Keratinocyte (primary cell): Measurements from ENCODE around the gene EEF2K. TPM values are rescaled to one million over a fixed set of nuclear protein-coding genes. Genes with fewer than 3 reads are reported as not detected.

ENCODE experiments used
- DNase-seq: peaks from one replicate; pipeline ENCODE4 v3.0.0-alpha.2; 2011; ENCODE audit warnings: low read depth, missing footprints, low spot score
- FAIRE-seq: peaks from 2 replicates; lab custom pipeline; 2011; peaks lifted over from hg19 to GRCh38; lab: Jason Lieb, UNC
- H2AFZ ChIP-seq: 2 replicates; pipeline ENCODE4 v1.6.0; 2012; ENCODE audit warnings: low read length, control low read depth, inconsistent platforms; ENCODE audit not compliant: control insufficient read depth
- H3K27ac ChIP-seq: 2 replicates; pipeline ENCODE4 v1.5.1; 2011; ENCODE audit warnings: low read length; ENCODE audit not compliant: control insufficient read depth, insufficient read depth
- H3K27me3 ChIP-seq: 3 replicates; pipeline ENCODE4 v1.6.0; 2011; ENCODE audit warnings: low read length; ENCODE audit not compliant: control insufficient read depth, insufficient read depth; ENCODE audit errors: extremely low read depth
- H3K36me3 ChIP-seq, 2 experiments: 2 replicates in 1 of 2; 3 replicates in 1 of 2; pipeline ENCODE4 v1.5.1; 2011; ENCODE audit warnings: low read length in 2 of 2, mild to moderate bottlenecking in 1 of 2; ENCODE audit not compliant: control insufficient read depth in 2 of 2, insufficient read depth in 2 of 2; ENCODE audit errors: extremely low read depth in 1 of 2
- H3K4me1 ChIP-seq: 3 replicates; pipeline ENCODE4 v1.5.1; 2011; ENCODE audit warnings: low read length; ENCODE audit not compliant: control insufficient read depth, insufficient read depth; ENCODE audit errors: extremely low read depth
- H3K4me2 ChIP-seq: 3 replicates; pipeline ENCODE4 v1.6.0; 2011; ENCODE audit warnings: low read depth, low read length; ENCODE audit not compliant: control insufficient read depth, insufficient read depth; ENCODE audit errors: extremely low read depth
- H3K4me3 ChIP-seq, 3 experiments: fragments of 200-600 bp in 1 of 3; sonication (generic) in 1 of 3; 2 replicates in 2 of 3; 3 replicates in 1 of 3; pipeline ENCODE4 v1.5.1; 2011 to 2016; ENCODE audit warnings: low read length in 3 of 3, mild to moderate bottlenecking in 3 of 3, control low read depth in 2 of 3, inconsistent platforms in 1 of 3, low read depth in 1 of 3, mixed read lengths in 1 of 3, mixed run types in 1 of 3, moderate library complexity in 1 of 3; ENCODE audit not compliant: control insufficient read depth in 2 of 3, insufficient read depth in 2 of 3; ENCODE audit errors: extremely low read depth in 1 of 3
- H3K79me2 ChIP-seq: 2 replicates; pipeline ENCODE4 v1.6.0; 2012; ENCODE audit warnings: low read length; ENCODE audit not compliant: control insufficient read depth, insufficient read depth
- H3K9ac ChIP-seq: 3 replicates; pipeline ENCODE4 v1.6.0; 2011; ENCODE audit warnings: low read length; ENCODE audit not compliant: control insufficient read depth, insufficient read depth; ENCODE audit errors: extremely low read depth
- H3K9me1 ChIP-seq: 3 replicates; pipeline ENCODE4 v1.6.0; 2011; ENCODE audit warnings: low read length; ENCODE audit not compliant: control insufficient read depth, insufficient read depth; ENCODE audit errors: extremely low read depth
- H3K9me3 ChIP-seq: 2 replicates; pipeline ENCODE4 v1.5.1; 2012; ENCODE audit warnings: low read depth, low read length; ENCODE audit not compliant: control insufficient read depth
- H4K20me1 ChIP-seq: 3 replicates; pipeline ENCODE4 v1.6.0; 2011; ENCODE audit warnings: low read length; ENCODE audit not compliant: control insufficient read depth, insufficient read depth; ENCODE audit errors: extremely low read depth
- CTCF ChIP-seq, 3 experiments: IDR thresholded peaks in 1 of 3; conservative IDR thresholded peaks in 1 of 3; optimal IDR thresholded peaks in 1 of 3; 2 replicates in 2 of 3; 3 replicates in 1 of 3; pipeline versions ENCODE3 to v1.5.1; 2011; ENCODE audit warnings: low read length in 3 of 3, mild to moderate bottlenecking in 3 of 3, moderate library complexity in 2 of 3, control low read depth in 1 of 3, inconsistent platforms in 1 of 3; ENCODE audit not compliant: insufficient read depth in 2 of 3; ENCODE audit errors: extremely low read depth in 1 of 3
- EZH2 ChIP-seq: IDR thresholded peaks from one replicate; pipeline ENCODE4 v1.6.1; 2012; ENCODE audit warnings: inconsistent platforms, mild to moderate bottlenecking, low read length, moderate library complexity
- dilution Hi-C: fragments of 300-500 bp; cut with MboI; formaldehyde crosslinking; loops from one replicate; pipeline ENCODE4 v1.7.0; 2020; ENCODE audit warnings: low sequenced_read_pairs; ENCODE audit not compliant: extremely low pct_ligation_motif_present
- polyA plus RNA-seq, 5 experiments: library from polyadenylated mRNA; depleted of rRNA in 3 of 5; stranded (reverse) in 3 of 5; stranded (forward) in 1 of 5; unstranded in 1 of 5; fragments of >200 nt; gene quantifications; 1 replicate in 1 of 5; 2 replicates in 3 of 5; 3 replicates in 1 of 5; pipeline versions ENCODE4 v1.2.1 to v1.2.3, GENCODE V29; 2011 to 2012; ENCODE audit warnings: missing spikeins in 2 of 5, low read depth in 1 of 5, low replicate concordance in 1 of 5

The EEF2K gene
- polyA plus RNA-seq, 1 donor (not counting 4 experiments of a cell fraction or from before 2014, with no cell fraction given) = 7.3 TPM

DNA sequence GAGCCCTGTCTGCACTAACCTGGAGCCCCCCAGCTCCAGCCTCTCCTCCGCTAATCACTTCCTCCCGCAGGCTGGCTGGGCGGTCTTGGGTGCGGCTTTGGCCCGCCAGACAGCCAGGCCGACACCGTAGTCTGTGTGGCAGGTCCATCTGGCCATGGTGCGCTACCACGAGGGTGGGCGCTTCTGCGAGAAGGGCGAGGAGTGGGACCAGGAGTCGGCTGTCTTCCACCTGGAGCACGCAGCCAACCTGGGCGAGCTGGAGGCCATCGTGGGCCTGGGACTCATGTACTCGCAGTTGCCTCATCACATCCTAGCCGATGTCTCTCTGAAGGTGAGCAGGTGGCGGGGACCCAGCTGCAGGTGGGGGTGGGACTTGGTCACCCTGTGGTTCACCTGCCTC, 60.5 kb downstream of the EEF2K start:
- Histone ChIP-seq H3K27me3 (no peaks in the 10 kb centered on the region), H3K9me1 (peaks cover 2% of the 10 kb centered on the region), H4K20me1 (no peaks in the 10 kb centered on the region), H3K4me1 (peaks cover 3% of the 10 kb centered on the region), H3K4me2 (no peak overlapping the region), H3K4me3 (no peak overlapping the region), H2AFZ (no peak overlapping the region), H3K9me3 (no peaks in the 10 kb centered on the region), H3K27ac (no peak overlapping the region), H3K79me2 (no peaks in the 10 kb centered on the region), H3K36me3 (peaks cover 5 to 14% of the 10 kb centered on the region in 2 experiments), H3K9ac (no peak overlapping the region)
- FAIRE-seq (no peak), DNase-seq (no peak)
- TF ChIP-seq CTCF (optimal IDR thresholded peaks at IDR 0.05 in 1 of 3, IDR thresholded peaks at IDR 0.05 in 1 of 3, conservative IDR thresholded peaks at IDR 0.05 in 1 of 3; ENCODE audit: extremely low read depth in 1 of 3, insufficient read depth in 2 of 3, low read length in 3 of 3) = no peak
- no peak for TF ChIP-seq EZH2
- dilution Hi-C loops = no loop called here

DNA sequence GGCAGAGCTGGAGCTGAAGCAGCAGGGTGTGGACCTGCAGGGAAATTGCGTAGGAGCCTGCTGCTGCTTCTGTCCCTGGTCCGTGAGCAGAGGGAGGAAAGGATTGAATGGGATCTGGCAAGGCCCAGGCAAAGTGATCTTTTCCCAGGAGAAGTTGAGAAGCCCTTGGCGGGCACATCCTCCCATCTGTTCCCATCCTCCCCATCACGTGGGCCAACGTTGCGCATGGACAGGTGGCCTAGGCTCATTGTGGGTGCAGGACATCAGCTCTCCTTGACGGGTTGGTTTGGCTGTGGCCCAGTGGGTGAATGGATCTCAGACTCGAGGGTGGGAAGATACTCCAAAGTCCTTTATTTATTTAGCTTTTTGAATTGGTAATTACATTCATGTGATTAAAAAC, 61.7 kb downstream of the EEF2K start:
- Histone ChIP-seq H3K4me3 (no peak overlapping the region), H3K79me2 (no peaks in the 10 kb centered on the region), H3K9me1 (peaks cover 2% of the 10 kb centered on the region), H3K9ac (no peak overlapping the region), H3K9me3 (no peaks in the 10 kb centered on the region), H2AFZ (no peak overlapping the region), H3K4me2 (no peak overlapping the region), H3K4me1 (peaks cover 3% of the 10 kb centered on the region), H4K20me1 (no peaks in the 10 kb centered on the region), H3K27ac (no peak overlapping the region), H3K36me3 (peaks cover 12% of the 10 kb centered on the region in 2 experiments), H3K27me3 (no peaks in the 10 kb centered on the region)
- dilution Hi-C loops = no loop called here
- no peak for FAIRE-seq
- no peak for DNase-seq
- TF ChIP-seq EZH2 (no peak), CTCF (optimal IDR thresholded peaks at IDR 0.05 in 1 of 3, IDR thresholded peaks at IDR 0.05 in 1 of 3, conservative IDR thresholded peaks at IDR 0.05 in 1 of 3; ENCODE audit: extremely low read depth in 1 of 3, insufficient read depth in 2 of 3, low read length in 3 of 3) (no peak)
